Loucy (cell line): Measurements from ENCODE around the gene CDH13.

Source experiments
- H2AFZ ChIP-seq: fragments of 200-600 bp; sonication (generic); 2 replicates; pipeline ENCODE4 v1.6.0; 2016; ENCODE audit warnings: antibody characterized with exemption, mild to moderate bottlenecking, low read length, moderate library complexity
- H3F3A ChIP-seq: fragments of 200-600 bp; 2 replicates; pipeline ENCODE4 v1.6.0; 2016; ENCODE audit warnings: antibody characterized with exemption, low read depth, mild to moderate bottlenecking
- H3K27me3 ChIP-seq: fragments of 200-600 bp; sonication (generic); 2 replicates; pipeline ENCODE4 v1.6.1; 2014; ENCODE audit warnings: low read length, mild to moderate bottlenecking; ENCODE audit not compliant: insufficient read depth, poor library complexity, severe bottlenecking
- H3K36me3 ChIP-seq: fragments of 200-600 bp; sonication (generic); 2 replicates; pipeline ENCODE4 v1.6.1; 2016; ENCODE audit warnings: low read length; ENCODE audit not compliant: insufficient read depth
- H3K4me1 ChIP-seq: fragments of 200-600 bp; sonication (generic); 2 replicates; pipeline ENCODE4 v1.5.1; 2014; ENCODE audit warnings: low read length, mild to moderate bottlenecking; ENCODE audit not compliant: insufficient read depth, poor library complexity, severe bottlenecking
- H3K4me2 ChIP-seq: fragments of 200-600 bp; sonication (generic); 2 replicates; pipeline ENCODE4 v1.6.0; 2014; ENCODE audit warnings: antibody characterized with exemption, low read length, low read depth, mild to moderate bottlenecking; ENCODE audit not compliant: poor library complexity, severe bottlenecking
- H3K4me3 ChIP-seq: fragments of 200-600 bp; sonication (generic); 2 replicates; pipeline ENCODE4 v1.5.1; 2014; ENCODE audit warnings: low read length, mild to moderate bottlenecking, mixed read lengths; ENCODE audit not compliant: poor library complexity, severe bottlenecking
- H3K79me2 ChIP-seq: fragments of 200-600 bp; sonication (generic); 2 replicates; pipeline ENCODE4 v1.6.1; 2014; ENCODE audit warnings: low read length; ENCODE audit not compliant: insufficient read depth
- H3K9ac ChIP-seq: fragments of 200-600 bp; sonication (generic); 2 replicates; pipeline ENCODE4 v1.6.0; 2014; ENCODE audit warnings: mild to moderate bottlenecking, low read depth, low read length, moderate library complexity; ENCODE audit not compliant: poor library complexity, severe bottlenecking
- H3K9me2 ChIP-seq: fragments of 200-600 bp; sonication (generic); replicated peaks from 2 replicates; pipeline ENCODE4 v1.6.1; 2016; ENCODE audit warnings: low read depth, low read length, mixed read lengths
- H3K9me3 ChIP-seq: fragments of 200-600 bp; sonication (generic); 2 replicates; pipeline ENCODE4 v1.6.1; 2014; ENCODE audit warnings: mild to moderate bottlenecking, antibody characterized with exemption, low read length, low read depth; ENCODE audit not compliant: insufficient read depth
- H4K20me1 ChIP-seq: fragments of 200-600 bp; sonication (generic); 2 replicates; pipeline ENCODE4 v1.6.0; 2014; ENCODE audit warnings: antibody characterized with exemption, low read length, mild to moderate bottlenecking; ENCODE audit not compliant: insufficient read depth, poor library complexity, severe bottlenecking
- CTCF ChIP-seq: fragments of 200-600 bp; sonication (generic); conservative IDR thresholded peaks from 2 replicates; pipeline ENCODE4 v1.5.1; 2014; ENCODE audit warnings: mild to moderate bottlenecking, antibody characterized with exemption, low read length
- EZH2phosphoT487 ChIP-seq: fragments of 200-600 bp; IDR thresholded peaks from 2 replicates; pipeline ENCODE4 v1.6.1; 2018; ENCODE audit warnings: antibody characterized with exemption, mild to moderate bottlenecking, moderate library complexity, borderline replicate concordance

CDH13 gene

GRCh38 chr16:83285921-83286320, 659.2 kb downstream of the CDH13 start:
- no peaks in the 10 kb centered on the region for H3K4me1 ChIP-seq
- no peaks in the 10 kb centered on the region for H3K27me3 ChIP-seq
- H3K4me2 ChIP-seq, result no peak overlapping the region
- TF ChIP-seq EZH2phosphoT487 (no peak), CTCF (no peak)
- H4K20me1 ChIP-seq, result no peaks in the 10 kb centered on the region
- no peak overlapping the region for H2AFZ ChIP-seq
- H3K9me2 ChIP-seq, result no peaks in the 10 kb centered on the region
- H3K4me3 ChIP-seq, result no peak overlapping the region
- no peaks in the 10 kb centered on the region for H3K79me2 ChIP-seq
- no peaks in the 10 kb centered on the region for H3K9me3 ChIP-seq
- no peaks in the 10 kb centered on the region for H3F3A ChIP-seq
- H3K9ac ChIP-seq, result no peak overlapping the region
- no peaks in the 10 kb centered on the region for H3K36me3 ChIP-seq

DNA sequence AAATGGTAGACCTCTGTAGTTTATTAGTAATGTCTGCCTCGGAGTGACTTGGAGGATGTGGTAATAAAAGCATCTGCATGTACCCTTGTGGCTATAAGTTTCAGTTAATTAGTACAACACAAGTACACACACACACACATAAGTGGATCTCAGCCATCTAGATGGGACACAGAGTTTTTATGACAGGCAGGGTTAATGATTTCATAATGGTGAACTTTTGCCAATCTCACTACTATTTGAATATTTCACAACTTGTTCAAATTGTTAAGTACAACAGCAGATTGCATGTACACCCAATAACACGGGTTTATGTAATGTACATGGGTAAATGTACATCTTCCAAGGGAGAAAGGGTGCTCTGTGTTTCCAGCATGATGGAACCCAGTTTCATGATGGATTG, 669.7 kb downstream of the CDH13 start:
- H3K4me2 ChIP-seq, result no peak overlapping the region
- H4K20me1 ChIP-seq, result no peaks in the 10 kb centered on the region
- H3K4me3 ChIP-seq, result no peak overlapping the region
- H3K9me3 ChIP-seq, result no peaks in the 10 kb centered on the region
- TF ChIP-seq CTCF (no peak), EZH2phosphoT487 (no peak)
- no peaks in the 10 kb centered on the region for H3K4me1 ChIP-seq
- H3K36me3 ChIP-seq, result no peaks in the 10 kb centered on the region
- no peaks in the 10 kb centered on the region for H3K79me2 ChIP-seq
- H3K9me2 ChIP-seq, result no peaks in the 10 kb centered on the region
- no peaks in the 10 kb centered on the region for H3K27me3 ChIP-seq
- H2AFZ ChIP-seq, result no peak overlapping the region
- H3F3A ChIP-seq, result no peaks in the 10 kb centered on the region
- H3K9ac ChIP-seq, result no peak overlapping the region

GRCh38 chr16:83298541-83298940, 671.8 kb downstream of the CDH13 start:
- no peak overlapping the region for H3K9ac ChIP-seq
- H3F3A ChIP-seq, result no peaks in the 10 kb centered on the region
- H3K79me2 ChIP-seq, result no peaks in the 10 kb centered on the region
- no peaks in the 10 kb centered on the region for H4K20me1 ChIP-seq
- H3K27me3 ChIP-seq, result no peaks in the 10 kb centered on the region
- no peaks in the 10 kb centered on the region for H3K9me2 ChIP-seq
- H3K4me2 ChIP-seq, result no peak overlapping the region
- H3K4me3 ChIP-seq, result no peak overlapping the region
- no peaks in the 10 kb centered on the region for H3K36me3 ChIP-seq
- H3K9me3 ChIP-seq, result no peaks in the 10 kb centered on the region
- TF ChIP-seq EZH2phosphoT487, result no peak
- TF ChIP-seq CTCF, result no peak
- no peak overlapping the region for H2AFZ ChIP-seq
- H3K4me1 ChIP-seq, result no peaks in the 10 kb centered on the region
